ENCODE data around the gene NXPH1. TPM values are rescaled to one million over a fixed set of nuclear protein-coding genes. Genes with fewer than 3 reads are reported as not detected.

NXPH1 gene
- total and polyA plus RNA-seq, 2 donors (not counting 1 experiment from before 2014, with no cell fraction given) = not detected

- TF ChIP-seq EZH2 (IDR thresholded peaks at IDR 0.05; ENCODE audit: borderline replicate concordance, insufficient read depth, low read depth, low read length, poor library complexity, severe bottlenecking) (no peak), CTCF (IDR thresholded peaks at IDR 0.05) (no peak)
- no peaks in the 10 kb centered on the region for H3K9me3 Mint-ChIP-seq (ENCODE audit: insufficient read depth)
Observed at GRCh38 chr7:8597565-8597964, 164.2 kb downstream of the NXPH1 start.

GRCh38 chr7:8601121-8601520, 167.7 kb downstream of the NXPH1 start:
- no peak overlapping the region for H3K4me3 Mint-ChIP-seq
- intact Hi-C loops (cut with micrococcal nuclease) = no loop called here
- H3K4me1 Mint-ChIP-seq = no peaks in the 10 kb centered on the region
- H3K27ac Mint-ChIP-seq = no peak overlapping the region
- no peak overlapping the region for H3K4me3 ChIP-seq (ENCODE audit: control extremely low read depth in 1 of 5, extremely low read depth in 1 of 5, insufficient read depth in 1 of 5, low read depth in 2 of 5, low read length in 4 of 5)
- no CpG with 5 or more reads among the region's 2 CpGs for WGBS (ENCODE audit: insufficient coverage)
- ATAC-seq (ENCODE audit: low read depth) (no peak), DNase-seq (no peak)
- no peaks in the 10 kb centered on the region for H4K20me1 ChIP-seq (ENCODE audit: control insufficient read depth, insufficient read depth, low read length, poor library complexity, severe bottlenecking)
- ChIA-PET POLR2A (no interaction called here), CTCF (no interaction called here)
- TF ChIP-seq CTCF (IDR thresholded peaks at IDR 0.05) (no peak), EZH2 (IDR thresholded peaks at IDR 0.05; ENCODE audit: borderline replicate concordance, insufficient read depth, low read depth, low read length, poor library complexity, severe bottlenecking) (no peak)
- no peak overlapping the region for H3K27ac ChIP-seq (ENCODE audit: low read length in 2 of 2)
- no peaks in the 10 kb centered on the region for H3K79me2 ChIP-seq (ENCODE audit: control insufficient read depth, insufficient read depth, low read length)
- H3K4me2 ChIP-seq (replicated peaks; ENCODE audit: low read depth, low read length, poor library complexity, severe bottlenecking) = no peak overlapping the region
- H3K9ac ChIP-seq (ENCODE audit: low read length) = no peak overlapping the region
- H3K4me1 ChIP-seq (ENCODE audit: control insufficient read depth in 2 of 2, insufficient read depth in 2 of 2, low read length in 2 of 2) = no peaks in the 10 kb centered on the region
- no peaks in the 10 kb centered on the region for H3K36me3 ChIP-seq (replicated peaks in 1 of 2; ENCODE audit: control extremely low read depth in 1 of 2, control insufficient read depth in 1 of 2, extremely low read depth in 1 of 2, insufficient read depth in 2 of 2, low read length in 1 of 2)
- H3K27me3 Mint-ChIP-seq = no peaks in the 10 kb centered on the region
- H3K9me3 ChIP-seq (ENCODE audit: control extremely low read depth in 1 of 3, control insufficient read depth in 2 of 3, insufficient read depth in 1 of 3, low read length in 2 of 3) = no peaks in the 10 kb centered on the region
- no peaks in the 10 kb centered on the region for H3K27me3 ChIP-seq (replicated peaks in 1 of 4; ENCODE audit: control extremely low read depth in 1 of 4, control insufficient read depth in 3 of 4, insufficient read depth in 4 of 4, low read length in 3 of 4)
- no peak overlapping the region for H2AFZ ChIP-seq (ENCODE audit: insufficient read depth, low read depth, low read length, poor library complexity, severe bottlenecking)
- H3K9me3 Mint-ChIP-seq (ENCODE audit: insufficient read depth) = no peaks in the 10 kb centered on the region

More at GRCh38 chr7:8597565-8597964, 164.2 kb downstream of the NXPH1 start:
- Histone ChIP-seq H2AFZ (ENCODE audit: insufficient read depth, low read depth, low read length, poor library complexity, severe bottlenecking) (no peak overlapping the region), H3K4me3 (ENCODE audit: control extremely low read depth in 1 of 5, extremely low read depth in 1 of 5, insufficient read depth in 1 of 5, low read depth in 2 of 5, low read length in 4 of 5) (no peak overlapping the region), H3K4me2 (replicated peaks; ENCODE audit: low read depth, low read length, poor library complexity, severe bottlenecking) (no peak overlapping the region), H3K27ac (ENCODE audit: low read length in 2 of 2) (no peak overlapping the region), H4K20me1 (ENCODE audit: control insufficient read depth, insufficient read depth, low read length, poor library complexity, severe bottlenecking) (no peaks in the 10 kb centered on the region), H3K27me3 (replicated peaks in 1 of 4; ENCODE audit: control extremely low read depth in 1 of 4, control insufficient read depth in 3 of 4, insufficient read depth in 4 of 4, low read length in 3 of 4) (no peaks in the 10 kb centered on the region), H3K4me1 (ENCODE audit: control insufficient read depth in 2 of 2, insufficient read depth in 2 of 2, low read length in 2 of 2) (no peaks in the 10 kb centered on the region), H3K9me3 (ENCODE audit: control extremely low read depth in 1 of 3, control insufficient read depth in 2 of 3, insufficient read depth in 1 of 3, low read length in 2 of 3) (no peaks in the 10 kb centered on the region), H3K36me3 (replicated peaks in 1 of 2; ENCODE audit: control extremely low read depth in 1 of 2, control insufficient read depth in 1 of 2, extremely low read depth in 1 of 2, insufficient read depth in 2 of 2, low read length in 1 of 2) (no peaks in the 10 kb centered on the region), H3K9ac (ENCODE audit: low read length) (no peak overlapping the region), H3K79me2 (ENCODE audit: control insufficient read depth, insufficient read depth, low read length) (no peaks in the 10 kb centered on the region)
- intact Hi-C loops (cut with micrococcal nuclease) = no loop called here
- Mint-ChIP-seq H3K27ac (no peak overlapping the region), H3K27me3 (no peaks in the 10 kb centered on the region), H3K4me1 (no peaks in the 10 kb centered on the region), H3K4me3 (no peak overlapping the region)
- ATAC-seq (ENCODE audit: low read depth) = no peak
- POLR2A ChIA-PET = no interaction called here
- CTCF ChIA-PET = no interaction called here
- WGBS (ENCODE audit: insufficient coverage) = 80% methylated on average over 1 of the region's 3 CpGs
- no peak for DNase-seq

All from B cell (primary cell).